OCI-LY1 (cell line): ENCODE data around the gene PRMT7.

Source experiments
- H2AFZ ChIP-seq: fragments of 200-600 bp; sonication (generic), shearing (Covaris generic); 2 replicates; pipeline ENCODE4 v1.6.0; 2014; ENCODE audit warnings: antibody characterized with exemption, mild to moderate bottlenecking, low read length
- H3F3A ChIP-seq: fragments of 200-600 bp; sonication (generic), shearing (Covaris generic); 2 replicates; pipeline ENCODE4 v1.6.0; 2014; ENCODE audit warnings: mild to moderate bottlenecking, antibody characterized with exemption, low read length, moderate library complexity; ENCODE audit not compliant: insufficient read depth
- H3K27ac ChIP-seq: fragments of 200-600 bp; sonication (generic); 2 replicates; pipeline ENCODE4 v1.5.1; 2014; ENCODE audit warnings: low read length, mixed run types, mild to moderate bottlenecking, low read depth; ENCODE audit not compliant: poor library complexity, severe bottlenecking
- H3K27me3 ChIP-seq: fragments of 200-600 bp; sonication (generic); 2 replicates; pipeline ENCODE4 v1.6.0; 2014; ENCODE audit warnings: antibody characterized with exemption, mild to moderate bottlenecking, low read length, moderate library complexity; ENCODE audit not compliant: insufficient read depth
- H3K36me3 ChIP-seq: fragments of 200-600 bp; sonication (generic); 2 replicates; pipeline ENCODE4 v1.6.1; 2014; ENCODE audit warnings: mild to moderate bottlenecking, antibody characterized with exemption, low read length, moderate library complexity, mixed read lengths; ENCODE audit not compliant: insufficient read depth
- H3K4me1 ChIP-seq: fragments of 200-600 bp; sonication (generic); 2 replicates; pipeline ENCODE4 v1.5.1; 2014; ENCODE audit warnings: mild to moderate bottlenecking, low read length, moderate library complexity; ENCODE audit not compliant: insufficient read depth, severe bottlenecking
- H3K4me2 ChIP-seq: fragments of 200-600 bp; sonication (generic), shearing (Covaris generic); 2 replicates; pipeline ENCODE4 v1.6.1; 2014; ENCODE audit warnings: low read length
- H3K4me3 ChIP-seq: fragments of 200-600 bp; sonication (generic); 2 replicates; pipeline ENCODE4 v1.5.1; 2014; ENCODE audit warnings: low read length, low read depth, mild to moderate bottlenecking, mixed read lengths; ENCODE audit not compliant: poor library complexity, severe bottlenecking
- H3K79me2 ChIP-seq: fragments of 200-600 bp; shearing (Covaris generic); 2 replicates; pipeline ENCODE4 v1.6.1; 2016; ENCODE audit warnings: mixed run types, low read length, mixed read lengths; ENCODE audit not compliant: insufficient read depth
- H3K9ac ChIP-seq: fragments of 200-600 bp; sonication (generic), shearing (Covaris generic); 2 replicates; pipeline ENCODE4 v1.6.1; 2014; ENCODE audit warnings: mild to moderate bottlenecking, low read length, mixed read lengths
- H3K9me2 ChIP-seq: fragments of 200-600 bp; sonication (generic), shearing (Covaris generic); 2 replicates; pipeline ENCODE4 v1.6.1; 2014; ENCODE audit warnings: low read depth, mild to moderate bottlenecking, low read length, mixed read lengths
- H3K9me3 ChIP-seq: fragments of 200-600 bp; shearing (Covaris generic); 2 replicates; pipeline ENCODE4 v1.6.1; 2014; ENCODE audit warnings: low read length, mixed read lengths
- H4K20me1 ChIP-seq: fragments of 200-600 bp; sonication (generic), shearing (Covaris generic); 2 replicates; pipeline ENCODE4 v1.6.0; 2016; ENCODE audit warnings: mild to moderate bottlenecking, low read length; ENCODE audit not compliant: insufficient read depth
- EZH2 ChIP-seq: fragments of 200-600 bp; sonication (generic), shearing (Covaris generic); IDR thresholded peaks from 2 replicates; pipeline ENCODE4 v1.8.0; 2017; ENCODE audit warnings: borderline replicate concordance, mixed run types, mild to moderate bottlenecking, antibody characterized with exemption, low read length, moderate library complexity, mixed read lengths
- TF ChIP-seq, protein P1 (sequence below): fragments of 200-600 bp; sonication (generic), shearing (Covaris generic); IDR thresholded peaks from 2 replicates; pipeline ENCODE4 v1.5.1; 2017; ENCODE audit warnings: mild to moderate bottlenecking, antibody characterized with exemption, low read length, moderate library complexity, mixed read lengths

PRMT7 gene

DNA sequence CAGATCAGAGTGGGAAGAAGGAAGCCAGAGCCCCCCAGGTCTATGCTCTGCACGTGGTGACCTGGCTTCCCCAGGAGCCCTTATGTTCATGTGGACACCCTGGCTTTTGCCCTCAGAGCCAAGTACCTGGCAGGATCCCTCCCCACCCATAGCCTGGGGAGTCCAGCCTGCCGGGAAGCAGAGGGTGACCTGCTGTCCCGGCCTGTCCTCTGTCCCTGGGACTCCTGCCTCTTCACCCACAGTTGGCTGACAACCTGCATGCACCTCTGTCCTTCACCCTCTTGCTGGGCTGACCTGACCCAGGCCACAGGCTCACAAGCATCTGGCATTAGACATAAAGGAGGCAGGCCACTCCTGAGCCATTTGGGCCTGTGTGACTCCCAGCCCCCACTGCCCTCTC lies 77.3 kb downstream of the PRMT7 start:
- Histone ChIP-seq H3K9ac (no peak overlapping the region), H3K4me1 (no peaks in the 10 kb centered on the region), H3K9me3 (no peaks in the 10 kb centered on the region), H3F3A (no peaks in the 10 kb centered on the region), H3K4me3 (no peak overlapping the region), H3K79me2 (no peaks in the 10 kb centered on the region), H4K20me1 (no peaks in the 10 kb centered on the region), H3K36me3 (no peaks in the 10 kb centered on the region), H2AFZ (no peak overlapping the region), H3K27ac (no peak overlapping the region), H3K9me2 (no peaks in the 10 kb centered on the region), H3K27me3 (no peaks in the 10 kb centered on the region), H3K4me2 (no peak overlapping the region)
- TF ChIP-seq EZH2 = no peak
- TF ChIP-seq, protein P1, sequence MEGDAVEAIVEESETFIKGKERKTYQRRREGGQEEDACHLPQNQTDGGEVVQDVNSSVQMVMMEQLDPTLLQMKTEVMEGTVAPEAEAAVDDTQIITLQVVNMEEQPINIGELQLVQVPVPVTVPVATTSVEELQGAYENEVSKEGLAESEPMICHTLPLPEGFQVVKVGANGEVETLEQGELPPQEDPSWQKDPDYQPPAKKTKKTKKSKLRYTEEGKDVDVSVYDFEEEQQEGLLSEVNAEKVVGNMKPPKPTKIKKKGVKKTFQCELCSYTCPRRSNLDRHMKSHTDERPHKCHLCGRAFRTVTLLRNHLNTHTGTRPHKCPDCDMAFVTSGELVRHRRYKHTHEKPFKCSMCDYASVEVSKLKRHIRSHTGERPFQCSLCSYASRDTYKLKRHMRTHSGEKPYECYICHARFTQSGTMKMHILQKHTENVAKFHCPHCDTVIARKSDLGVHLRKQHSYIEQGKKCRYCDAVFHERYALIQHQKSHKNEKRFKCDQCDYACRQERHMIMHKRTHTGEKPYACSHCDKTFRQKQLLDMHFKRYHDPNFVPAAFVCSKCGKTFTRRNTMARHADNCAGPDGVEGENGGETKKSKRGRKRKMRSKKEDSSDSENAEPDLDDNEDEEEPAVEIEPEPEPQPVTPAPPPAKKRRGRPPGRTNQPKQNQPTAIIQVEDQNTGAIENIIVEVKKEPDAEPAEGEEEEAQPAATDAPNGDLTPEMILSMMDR = no peak

DNA sequence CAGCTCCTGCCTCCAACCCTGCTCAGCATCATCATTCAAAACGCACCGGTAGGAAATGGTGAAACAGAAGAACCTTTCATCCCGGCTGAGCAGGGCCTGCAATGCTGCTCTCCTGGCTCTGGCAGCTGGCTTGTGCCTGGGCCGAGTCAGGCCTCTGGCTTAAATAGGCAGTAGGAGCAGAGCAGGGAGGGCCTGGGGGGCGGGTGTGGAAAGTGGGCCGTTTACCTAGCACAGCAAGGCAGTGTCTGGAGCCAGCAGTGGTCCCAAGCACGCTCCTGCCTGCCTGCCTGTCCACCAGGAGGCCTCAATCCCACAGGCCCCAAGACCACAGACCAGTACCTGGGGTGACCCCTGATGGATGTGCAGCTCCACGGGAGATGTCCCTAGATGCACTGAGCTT lies 78.2 kb downstream of the PRMT7 start:
- no peaks in the 10 kb centered on the region for H3K9me2 ChIP-seq
- H2AFZ ChIP-seq = no peak overlapping the region
- no peaks in the 10 kb centered on the region for H3K79me2 ChIP-seq
- H3K9ac ChIP-seq = no peak overlapping the region
- no peak overlapping the region for H3K4me2 ChIP-seq
- H3K27ac ChIP-seq = no peak overlapping the region
- no peaks in the 10 kb centered on the region for H4K20me1 ChIP-seq
- H3F3A ChIP-seq = no peaks in the 10 kb centered on the region
- TF ChIP-seq, protein P1 = no peak
- no peak for TF ChIP-seq EZH2
- no peaks in the 10 kb centered on the region for H3K36me3 ChIP-seq
- H3K9me3 ChIP-seq = no peaks in the 10 kb centered on the region
- no peaks in the 10 kb centered on the region for H3K4me1 ChIP-seq
- H3K27me3 ChIP-seq = no peaks in the 10 kb centered on the region
- no peak overlapping the region for H3K4me3 ChIP-seq

DNA sequence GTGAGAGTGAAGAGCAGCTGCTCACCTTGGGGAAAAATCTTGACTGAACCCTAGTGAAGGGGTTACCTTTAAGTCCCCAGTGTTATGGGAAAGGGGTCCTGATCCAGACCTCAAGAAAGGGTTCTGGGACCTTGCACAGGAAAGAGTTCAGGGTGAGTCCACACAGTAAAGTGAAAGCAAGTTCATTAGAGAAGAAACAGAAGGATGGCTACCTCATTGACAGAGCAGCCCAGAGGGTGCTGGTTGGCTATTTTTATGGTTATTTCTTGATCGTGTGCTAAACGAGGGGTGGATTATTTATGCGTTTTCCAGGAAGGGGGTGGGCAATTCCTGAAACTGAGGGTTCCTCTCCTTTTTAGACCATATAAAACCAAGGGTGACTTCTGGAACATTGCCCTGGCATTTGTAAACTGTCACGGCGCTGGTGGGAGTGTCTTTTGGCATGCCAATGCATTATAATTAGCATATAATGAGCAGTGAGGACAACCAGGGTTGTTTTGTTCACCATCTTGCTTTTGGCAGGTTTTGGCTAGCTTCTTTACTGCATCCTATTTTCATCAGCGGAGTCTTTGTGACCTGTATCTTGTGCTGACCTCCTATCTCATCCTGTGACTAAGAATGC lies 79.0 kb downstream of the PRMT7 start:
- no peaks in the 10 kb centered on the region for H3F3A ChIP-seq
- H3K9me3 ChIP-seq = no peaks in the 10 kb centered on the region
- no peak overlapping the region for H3K4me2 ChIP-seq
- no peak overlapping the region for H3K9ac ChIP-seq
- H3K27ac ChIP-seq = no peak overlapping the region
- H3K79me2 ChIP-seq = no peaks in the 10 kb centered on the region
- H2AFZ ChIP-seq = no peak overlapping the region
- H3K27me3 ChIP-seq = no peaks in the 10 kb centered on the region
- no peak overlapping the region for H3K4me3 ChIP-seq
- no peaks in the 10 kb centered on the region for H3K36me3 ChIP-seq
- TF ChIP-seq EZH2 = no peak
- TF ChIP-seq, protein P1 = no peak
- H4K20me1 ChIP-seq = no peaks in the 10 kb centered on the region
- no peaks in the 10 kb centered on the region for H3K9me2 ChIP-seq
- no peaks in the 10 kb centered on the region for H3K4me1 ChIP-seq
